ENCODE data around the gene OTOP3. TPM values are rescaled to one million over a fixed set of nuclear protein-coding genes. Genes with fewer than 3 reads are reported as not detected.

The OTOP3 gene
- total and polyA plus RNA-seq, 2 of the 4 experiments (the other 2 are of a cell fraction) = not detected

DNA sequence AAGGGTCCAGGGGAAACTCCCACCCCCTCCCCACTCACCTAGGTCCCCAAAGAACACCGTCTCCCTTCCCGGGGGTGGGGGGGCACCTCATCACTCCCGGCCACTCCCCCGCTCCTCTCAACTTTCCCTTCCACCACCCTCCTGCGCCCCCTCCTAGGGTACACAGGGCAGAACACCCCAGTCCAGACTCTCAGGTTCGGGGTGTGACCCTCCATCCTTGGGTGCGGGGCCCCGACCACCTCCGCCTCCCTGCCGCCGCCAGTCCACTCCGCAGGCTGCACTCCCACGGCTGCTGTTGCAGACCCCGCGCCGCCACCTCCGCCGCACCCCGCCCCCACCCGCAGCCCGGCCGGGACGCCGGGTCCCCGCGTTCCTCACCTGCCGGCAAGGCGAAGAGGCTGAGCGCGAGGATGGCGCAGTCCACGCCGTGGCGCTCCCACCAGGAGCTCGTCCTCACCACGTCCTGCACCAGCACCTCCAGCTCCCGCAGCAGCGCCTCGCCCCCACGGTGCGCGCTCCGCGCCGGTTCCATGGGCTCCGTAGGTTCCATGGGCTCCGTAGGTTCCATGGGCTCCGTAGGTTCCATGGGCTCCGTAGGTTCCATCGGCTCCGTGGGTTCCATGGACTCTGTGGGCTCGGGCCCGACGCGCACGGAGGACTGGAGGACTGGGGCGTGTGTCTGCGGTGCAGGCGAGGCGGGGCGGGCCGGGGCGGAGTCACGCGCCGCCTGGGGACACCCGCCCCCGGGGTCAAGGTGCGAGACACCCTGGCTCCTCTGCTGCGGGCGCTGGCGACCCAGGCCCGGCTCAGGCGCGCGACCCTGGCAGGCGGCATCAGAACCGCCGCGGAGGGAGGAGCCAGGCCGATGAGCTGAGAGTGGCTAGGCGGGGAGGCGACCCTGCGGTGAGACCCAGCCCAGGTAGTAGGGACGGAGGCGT is 42.5 kb upstream of the OTOP3 start, which contains the start of gene FADS6:
TSS of gene FADS6 (minus strand) at position 660 of the 938 bp plus-strand sequence. CDS start at position 622, 38 bp downstream.
- Histone ChIP-seq H3K4ac (ENCODE audit: low read depth, low read length) (no peak within 1 kb of the TSS), H3K79me1 (ENCODE audit: low read depth in 1 of 2, low read length in 2 of 2) (no peaks in the 10 kb centered on the region), H4K20me1 (ENCODE audit: insufficient read depth, low read length) (no peaks in the 10 kb centered on the region), H4K5ac (ENCODE audit: low read depth, low read length) (no peak within 1 kb of the TSS), H2BK20ac (ENCODE audit: low read depth, low read length) (no peak within 1 kb of the TSS), H2BK15ac (ENCODE audit: low read depth, low read length) (no peak within 1 kb of the TSS), H3K14ac (replicated peaks; ENCODE audit: low read depth, low read length) (no peak within 1 kb of the TSS), H3K9ac (ENCODE audit: low read depth, low read length) (no peak within 1 kb of the TSS), H3K27ac (ENCODE audit: insufficient read depth, low read length) (no peak within 1 kb of the TSS), H4K91ac (ENCODE audit: insufficient read depth, low read depth, low read length) (no peak within 1 kb of the TSS), H4K8ac (ENCODE audit: low read depth in 2 of 2, low read length in 2 of 2) (no peak within 1 kb of the TSS), H2AK9ac (replicated peaks; ENCODE audit: low read depth, low read length, poor library complexity) (no peak within 1 kb of the TSS), H3K4me1 (ENCODE audit: control insufficient read depth, insufficient read depth, low read length) (peaks cover 2% of the 10 kb centered on the region; the same call in 1 of the 2 replicates), H3K9me3 (ENCODE audit: control insufficient read depth, insufficient read depth, low read length) (no peaks in the 10 kb centered on the region), H2BK120ac (ENCODE audit: low read depth, low read length) (no peak within 1 kb of the TSS), H2BK5ac (ENCODE audit: low read depth, low read length, poor library complexity, severe bottlenecking) (no peak within 1 kb of the TSS), H3K23ac (ENCODE audit: low read depth, low read length) (no peak within 1 kb of the TSS), H3K9me1 (ENCODE audit: insufficient read depth, low read length) (no peaks in the 10 kb centered on the region), H3K4me3 (ENCODE audit: insufficient read depth, low read depth, low read length) (no peak within 1 kb of the TSS), H3K56ac (ENCODE audit: extremely low read depth, insufficient read depth, low read length) (no peak within 1 kb of the TSS), H2AFZ (replicated peaks; ENCODE audit: low read length, poor library complexity) (peak within 1 kb of the TSS; percentile 51), H3K18ac (ENCODE audit: low read depth, low read length) (no peak within 1 kb of the TSS), H3K4me2 (ENCODE audit: low read depth, low read length) (no peak within 1 kb of the TSS; the same call in 1 of the 2 replicates), H2AK5ac (ENCODE audit: low read depth, low read length) (no peak within 1 kb of the TSS), H3K36me3 (ENCODE audit: control insufficient read depth, insufficient read depth, low read length) (no peaks in the 10 kb centered on the region), H3K27me3 (ENCODE audit: control insufficient read depth, insufficient read depth, low read length) (peaks cover 79% of the 10 kb centered on the region)
- WGBS, 2 experiments (ENCODE audit: extremely low coverage in 2 of 2, insufficient read length in 1 of 2) = 8% methylated on average over 55 of the region's 86 CpGs; no CpG with 5 or more reads in 1 of the 2 experiments
- no peak for DNase-seq
- TF ChIP-seq RAD21 (IDR thresholded peaks at IDR 0.05; ENCODE audit: low read length) = no peak
- TF ChIP-seq, protein P1, sequence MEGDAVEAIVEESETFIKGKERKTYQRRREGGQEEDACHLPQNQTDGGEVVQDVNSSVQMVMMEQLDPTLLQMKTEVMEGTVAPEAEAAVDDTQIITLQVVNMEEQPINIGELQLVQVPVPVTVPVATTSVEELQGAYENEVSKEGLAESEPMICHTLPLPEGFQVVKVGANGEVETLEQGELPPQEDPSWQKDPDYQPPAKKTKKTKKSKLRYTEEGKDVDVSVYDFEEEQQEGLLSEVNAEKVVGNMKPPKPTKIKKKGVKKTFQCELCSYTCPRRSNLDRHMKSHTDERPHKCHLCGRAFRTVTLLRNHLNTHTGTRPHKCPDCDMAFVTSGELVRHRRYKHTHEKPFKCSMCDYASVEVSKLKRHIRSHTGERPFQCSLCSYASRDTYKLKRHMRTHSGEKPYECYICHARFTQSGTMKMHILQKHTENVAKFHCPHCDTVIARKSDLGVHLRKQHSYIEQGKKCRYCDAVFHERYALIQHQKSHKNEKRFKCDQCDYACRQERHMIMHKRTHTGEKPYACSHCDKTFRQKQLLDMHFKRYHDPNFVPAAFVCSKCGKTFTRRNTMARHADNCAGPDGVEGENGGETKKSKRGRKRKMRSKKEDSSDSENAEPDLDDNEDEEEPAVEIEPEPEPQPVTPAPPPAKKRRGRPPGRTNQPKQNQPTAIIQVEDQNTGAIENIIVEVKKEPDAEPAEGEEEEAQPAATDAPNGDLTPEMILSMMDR (conservative IDR thresholded peaks at IDR 0.05; ENCODE audit: low read depth, low read length) = no peak
- TF ChIP-seq MXI1 (IDR thresholded peaks at IDR 0.05; ENCODE audit: borderline replicate concordance, low read depth, low read length) = no peak
- TF ChIP-seq CEBPB (IDR thresholded peaks at IDR 0.05; ENCODE audit: low read depth, low read length) = no peak
- no peak for TF ChIP-seq MAZ (IDR thresholded peaks at IDR 0.05; ENCODE audit: borderline replicate concordance, low read depth, low read length)
- TF ChIP-seq FOS (IDR thresholded peaks at IDR 0.05; ENCODE audit: low read depth, low read length) = no peak
- no peak for TF ChIP-seq BHLHE40 (IDR thresholded peaks at IDR 0.05; ENCODE audit: low read depth, low read length)
- TF ChIP-seq, protein P2, sequence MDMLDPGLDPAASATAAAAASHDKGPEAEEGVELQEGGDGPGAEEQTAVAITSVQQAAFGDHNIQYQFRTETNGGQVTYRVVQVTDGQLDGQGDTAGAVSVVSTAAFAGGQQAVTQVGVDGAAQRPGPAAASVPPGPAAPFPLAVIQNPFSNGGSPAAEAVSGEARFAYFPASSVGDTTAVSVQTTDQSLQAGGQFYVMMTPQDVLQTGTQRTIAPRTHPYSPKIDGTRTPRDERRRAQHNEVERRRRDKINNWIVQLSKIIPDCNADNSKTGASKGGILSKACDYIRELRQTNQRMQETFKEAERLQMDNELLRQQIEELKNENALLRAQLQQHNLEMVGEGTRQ (IDR thresholded peaks at IDR 0.05; ENCODE audit: low read depth, low read length) = no peak
- ChIA-PET POLR2A (ENCODE audit: unreplicated experiment) (interaction anchor here (0.5 to 0.7 kb wide), 2 partner anchors 95 to 262 kb away, joined by 3 to 5 read pairs; no protein-coding TSS in a partner anchor), CTCF (no interaction called here)
- in situ Hi-C loops (cut with MboI; ENCODE audit: low sequenced_read_pairs) = no loop called here
- intact Hi-C loops (cut with micrococcal nuclease) = no loop called here
- dilution Hi-C loops (cut with HindIII; ENCODE audit: low sequenced_read_pairs, unreplicated experiment) = no loop called here
- peak; percentile 17 for ATAC-seq (ENCODE audit: low read depth)
- no TSS peak for BruUV-seq (replicated peaks)
